OCI-LY3 (cell line): ENCODE data around the gene CSRNP3.

ENCODE experiments used
- H2AFZ ChIP-seq: fragments of 200-600, 300-600 bp; shearing (Covaris generic); 2 replicates; pipeline ENCODE4 v1.6.0; 2014; ENCODE audit warnings: antibody characterized with exemption, low read depth, low read length
- H3K27ac ChIP-seq: fragments of 200-600, 300-600 bp; sonication (generic); 2 replicates; pipeline ENCODE4 v1.5.1; 2014; ENCODE audit warnings: mild to moderate bottlenecking, low read length, moderate library complexity, mixed read lengths
- H3K27me3 ChIP-seq: fragments of 200-600, 300-600 bp; sonication (generic); 2 replicates; pipeline ENCODE4 v1.6.1; 2014; ENCODE audit warnings: low read depth, low read length, mixed read lengths
- H3K36me3 ChIP-seq: fragments of 200-600, 300-600 bp; sonication (generic); replicated peaks from 2 replicates; pipeline ENCODE3; 2014; ENCODE audit warnings: low read depth, low read length, mixed read lengths
- H3K4me1 ChIP-seq: fragments of 300-600, 200-600 bp; sonication (generic); 2 replicates; pipeline ENCODE4 v1.6.1; 2014; ENCODE audit warnings: low read length, mixed read lengths
- H3K4me2 ChIP-seq: fragments of 200-600, 300-600 bp; sonication (generic); 2 replicates; pipeline ENCODE4 v1.6.1; 2014; ENCODE audit warnings: low read length, mixed read lengths
- H3K4me3 ChIP-seq: fragments of 300-600, 200-600 bp; sonication (generic); 2 replicates; pipeline ENCODE4 v1.5.1; 2014; ENCODE audit warnings: antibody characterized with exemption, mild to moderate bottlenecking, low read length, moderate library complexity
- H3K79me2 ChIP-seq: fragments of 300-600, 200-600 bp; shearing (Covaris generic); 2 replicates; pipeline ENCODE4 v1.6.1; 2014; ENCODE audit warnings: mild to moderate bottlenecking, low read length, mixed read lengths
- H3K9ac ChIP-seq: fragments of 300-600, 200-600 bp; shearing (Covaris generic); 2 replicates; pipeline ENCODE4 v1.6.0; 2014; ENCODE audit warnings: mild to moderate bottlenecking, low read length, moderate library complexity
- H3K9me3 ChIP-seq: fragments of 200-600, 300-600 bp; shearing (Covaris generic); 2 replicates; pipeline ENCODE4 v1.6.1; 2014; ENCODE audit warnings: low read length, mixed read lengths; ENCODE audit not compliant: insufficient read depth
- H4K20me1 ChIP-seq: fragments of 200-600, 300-600 bp; sonication (generic); 2 replicates; pipeline ENCODE4 v1.6.1; 2016; ENCODE audit warnings: low read length, mixed read lengths; ENCODE audit not compliant: insufficient read depth
- EZH2phosphoT487 ChIP-seq: fragments of 200-600 bp; shearing (Covaris generic); IDR thresholded peaks from 2 replicates; pipeline ENCODE4 v1.6.1; 2018; ENCODE audit warnings: antibody characterized with exemption, mixed run types, low read depth
- TF ChIP-seq, protein P1 (sequence below): fragments of 200-600, 300-600 bp; sonication (generic); IDR thresholded peaks from 2 replicates; pipeline ENCODE4 v1.5.1; 2014; ENCODE audit warnings: antibody characterized with exemption, low read length, low read depth

Gene CSRNP3

DNA sequence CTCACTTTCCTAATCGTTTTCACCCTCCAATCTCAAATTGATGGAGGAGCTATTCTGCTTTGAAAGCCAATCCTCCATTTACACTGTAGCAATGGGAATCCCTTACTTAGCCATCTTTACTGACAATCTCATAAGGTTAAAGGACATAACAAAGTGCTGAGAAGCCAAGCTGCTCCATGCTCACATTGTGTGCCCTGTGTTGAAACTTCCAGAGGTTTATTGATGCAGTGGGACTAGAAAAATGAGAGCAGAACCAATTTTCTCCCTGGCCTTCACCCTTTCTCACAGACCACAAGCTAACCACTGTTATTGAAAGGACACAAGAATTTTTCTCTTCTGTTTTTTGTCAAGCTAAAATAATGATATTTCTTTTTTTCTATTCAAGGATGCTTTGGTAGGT, 63.8 kb downstream of the CSRNP3 start:
- H3K4me1 ChIP-seq = no peaks in the 10 kb centered on the region
- H3K9me3 ChIP-seq = no peaks in the 10 kb centered on the region
- no peak overlapping the region for H3K27ac ChIP-seq
- no peak overlapping the region for H3K9ac ChIP-seq
- no peak overlapping the region for H2AFZ ChIP-seq
- no peaks in the 10 kb centered on the region for H3K36me3 ChIP-seq
- no peaks in the 10 kb centered on the region for H3K27me3 ChIP-seq
- no peaks in the 10 kb centered on the region for H3K79me2 ChIP-seq
- no peaks in the 10 kb centered on the region for H4K20me1 ChIP-seq
- no peak overlapping the region for H3K4me3 ChIP-seq
- no peak overlapping the region for H3K4me2 ChIP-seq
- TF ChIP-seq, protein P1, sequence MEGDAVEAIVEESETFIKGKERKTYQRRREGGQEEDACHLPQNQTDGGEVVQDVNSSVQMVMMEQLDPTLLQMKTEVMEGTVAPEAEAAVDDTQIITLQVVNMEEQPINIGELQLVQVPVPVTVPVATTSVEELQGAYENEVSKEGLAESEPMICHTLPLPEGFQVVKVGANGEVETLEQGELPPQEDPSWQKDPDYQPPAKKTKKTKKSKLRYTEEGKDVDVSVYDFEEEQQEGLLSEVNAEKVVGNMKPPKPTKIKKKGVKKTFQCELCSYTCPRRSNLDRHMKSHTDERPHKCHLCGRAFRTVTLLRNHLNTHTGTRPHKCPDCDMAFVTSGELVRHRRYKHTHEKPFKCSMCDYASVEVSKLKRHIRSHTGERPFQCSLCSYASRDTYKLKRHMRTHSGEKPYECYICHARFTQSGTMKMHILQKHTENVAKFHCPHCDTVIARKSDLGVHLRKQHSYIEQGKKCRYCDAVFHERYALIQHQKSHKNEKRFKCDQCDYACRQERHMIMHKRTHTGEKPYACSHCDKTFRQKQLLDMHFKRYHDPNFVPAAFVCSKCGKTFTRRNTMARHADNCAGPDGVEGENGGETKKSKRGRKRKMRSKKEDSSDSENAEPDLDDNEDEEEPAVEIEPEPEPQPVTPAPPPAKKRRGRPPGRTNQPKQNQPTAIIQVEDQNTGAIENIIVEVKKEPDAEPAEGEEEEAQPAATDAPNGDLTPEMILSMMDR = no peak
- no peak for TF ChIP-seq EZH2phosphoT487

DNA sequence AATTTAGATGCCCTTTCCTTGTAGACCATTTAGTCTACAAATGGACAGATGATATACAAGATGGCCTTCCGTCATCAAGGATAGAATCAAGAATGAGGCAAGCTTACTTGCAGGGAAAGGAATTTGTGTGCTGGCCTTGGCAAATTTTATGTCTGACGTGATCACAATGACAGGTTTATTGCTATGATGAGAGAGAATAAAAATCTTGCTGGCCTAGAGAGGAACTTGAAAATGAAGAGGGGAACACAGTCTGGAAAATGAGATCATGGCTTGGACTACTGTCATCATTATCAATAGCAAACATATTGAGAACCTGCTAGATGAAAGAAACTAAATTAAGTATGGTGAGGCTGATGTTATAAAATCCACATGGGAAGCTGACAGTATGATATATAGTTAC, 66.0 kb downstream of the CSRNP3 start:
- Histone ChIP-seq H2AFZ (0 out of 2 replicates have a peak overlapping the region, but pooled peaks have one; percentile 23), H3K4me3 (no peak overlapping the region), H3K9ac (no peak overlapping the region), H3K27ac (no peak overlapping the region), H3K4me2 (no peak overlapping the region), H3K27me3 (no peaks in the 10 kb centered on the region), H3K79me2 (no peaks in the 10 kb centered on the region), H3K9me3 (no peaks in the 10 kb centered on the region), H4K20me1 (no peaks in the 10 kb centered on the region), H3K36me3 (no peaks in the 10 kb centered on the region), H3K4me1 (no peaks in the 10 kb centered on the region)
- TF ChIP-seq EZH2phosphoT487 = no peak
- TF ChIP-seq, protein P1 = no peak

DNA sequence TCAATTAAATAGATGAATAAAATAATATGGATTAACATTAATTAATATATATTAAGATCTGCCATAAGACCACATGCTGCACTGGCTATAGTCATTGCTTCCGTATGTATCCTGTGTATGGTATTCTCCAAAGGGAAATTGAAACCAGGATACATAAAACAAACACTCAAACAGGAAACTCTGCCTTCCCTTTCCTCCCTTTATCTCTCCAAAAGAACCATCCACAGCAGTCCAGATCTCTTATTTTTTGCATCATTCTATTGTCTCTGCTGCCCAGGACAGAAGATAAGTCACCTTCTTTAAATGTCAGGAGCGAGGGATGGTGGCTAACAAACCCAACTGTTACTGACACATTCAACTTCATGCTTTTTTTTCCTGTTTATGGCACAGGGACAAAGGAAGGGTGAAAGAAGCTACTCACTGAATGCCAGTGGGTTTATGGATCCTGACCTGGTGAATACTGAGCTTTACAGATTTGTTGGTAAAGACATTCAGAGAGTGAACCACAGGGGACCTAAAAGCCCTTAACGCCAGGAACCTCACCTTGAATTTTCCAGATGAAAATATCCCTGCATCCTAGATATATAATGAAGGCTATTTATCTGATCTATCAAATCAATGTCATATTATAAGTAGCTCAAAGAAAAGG, 67.5 kb downstream of the CSRNP3 start:
- no peaks in the 10 kb centered on the region for H4K20me1 ChIP-seq
- no peak overlapping the region for H3K27ac ChIP-seq
- no peak overlapping the region for H3K9ac ChIP-seq
- no peak overlapping the region for H3K4me3 ChIP-seq
- H3K79me2 ChIP-seq = no peaks in the 10 kb centered on the region
- TF ChIP-seq, protein P1 = no peak
- TF ChIP-seq EZH2phosphoT487 = no peak
- no peak overlapping the region for H2AFZ ChIP-seq
- no peaks in the 10 kb centered on the region for H3K36me3 ChIP-seq
- no peaks in the 10 kb centered on the region for H3K9me3 ChIP-seq
- H3K27me3 ChIP-seq = no peaks in the 10 kb centered on the region
- no peaks in the 10 kb centered on the region for H3K4me1 ChIP-seq
- no peak overlapping the region for H3K4me2 ChIP-seq

DNA sequence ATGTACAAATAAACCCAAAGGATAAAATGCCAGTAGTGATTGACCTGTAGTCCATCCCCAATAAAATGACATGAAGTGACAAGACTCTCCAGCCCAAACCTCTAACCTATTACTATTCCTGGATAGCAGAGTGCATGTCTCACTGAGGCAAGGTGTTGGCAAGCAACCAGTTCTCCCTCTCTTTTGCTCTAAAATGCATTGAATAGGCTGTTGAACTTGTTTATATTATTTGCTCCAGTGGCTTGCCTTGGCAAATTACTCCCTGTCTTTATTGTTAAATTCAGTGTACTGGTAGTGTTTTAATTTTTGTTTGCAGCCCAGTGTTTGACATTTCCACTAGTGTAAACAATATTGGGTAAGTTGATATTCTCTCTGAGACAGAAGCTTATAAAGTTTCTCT, 70.5 kb downstream of the CSRNP3 start:
- no peaks in the 10 kb centered on the region for H4K20me1 ChIP-seq
- no peaks in the 10 kb centered on the region for H3K27me3 ChIP-seq
- no peaks in the 10 kb centered on the region for H3K9me3 ChIP-seq
- TF ChIP-seq, protein P1 = no peak
- TF ChIP-seq EZH2phosphoT487 = no peak
- H3K27ac ChIP-seq = no peak overlapping the region
- H3K4me3 ChIP-seq = no peak overlapping the region
- H3K4me1 ChIP-seq = no peaks in the 10 kb centered on the region
- H3K79me2 ChIP-seq = no peaks in the 10 kb centered on the region
- no peaks in the 10 kb centered on the region for H3K36me3 ChIP-seq
- H2AFZ ChIP-seq = no peak overlapping the region
- no peak overlapping the region for H3K4me2 ChIP-seq
- H3K9ac ChIP-seq = no peak overlapping the region
